ENCODE measurements around the gene GALR2.

The GALR2 gene

GRCh38 chr17:76125391-76125675, 50.8 kb downstream of the GALR2 start:
- Histone ChIP-seq H3K36me3 (no peaks in the 10 kb centered on the region), H3K9me3 (ENCODE audit: severe bottlenecking) (no peaks in the 10 kb centered on the region), H3K27me3 (ENCODE audit: insufficient read depth, low read depth, severe bottlenecking) (no peaks in the 10 kb centered on the region), H3K4me3 (ENCODE audit: low read depth, low read length) (no peak overlapping the region), H3K27ac (no peak overlapping the region)
- TF ChIP-seq CTCF (IDR thresholded peaks at IDR 0.05; ENCODE audit: low read depth, low read length) = no peak
- no peak for DNase-seq

GRCh38 chr17:76125922-76126321, 51.3 kb downstream of the GALR2 start:
- Histone ChIP-seq H3K36me3 (no peaks in the 10 kb centered on the region), H3K27ac (no peak overlapping the region), H3K4me3 (ENCODE audit: low read depth, low read length) (no peak overlapping the region), H3K9me3 (ENCODE audit: severe bottlenecking) (no peaks in the 10 kb centered on the region), H3K27me3 (ENCODE audit: insufficient read depth, low read depth, severe bottlenecking) (no peaks in the 10 kb centered on the region)
- TF ChIP-seq CTCF (IDR thresholded peaks at IDR 0.05; ENCODE audit: low read depth, low read length) = no peak
- no peak for DNase-seq
